Measurements from ENCODE around the gene MARF1.
A peak's percentile ranks its signal among the peaks of the same experiment; 100 is the strongest.
"Not testable (repeated sequence)": the region's sequence is repeated elsewhere in the genome, so short reads cannot be mapped to it uniquely, and the experiment has no call there.

The MARF1 gene

GRCh38 chr16:15573274-15573895 is 69.6 kb downstream of the MARF1 start:
- Mint-ChIP-seq H3K36me3 (ENCODE audit: low read depth) (peaks cover 3% of the 10 kb centered on the region), H3K4me3 (no peak overlapping the region), H3K27ac (no peak overlapping the region), H3K27me3 (ENCODE audit: low read depth) (no peaks in the 10 kb centered on the region), H3K9me3 (peaks cover 13% of the 10 kb centered on the region), H3K4me1 (ENCODE audit: low read depth) (peaks cover 6% of the 10 kb centered on the region)
- DNase-seq (ENCODE audit: low spot score) = no peak

DNA sequence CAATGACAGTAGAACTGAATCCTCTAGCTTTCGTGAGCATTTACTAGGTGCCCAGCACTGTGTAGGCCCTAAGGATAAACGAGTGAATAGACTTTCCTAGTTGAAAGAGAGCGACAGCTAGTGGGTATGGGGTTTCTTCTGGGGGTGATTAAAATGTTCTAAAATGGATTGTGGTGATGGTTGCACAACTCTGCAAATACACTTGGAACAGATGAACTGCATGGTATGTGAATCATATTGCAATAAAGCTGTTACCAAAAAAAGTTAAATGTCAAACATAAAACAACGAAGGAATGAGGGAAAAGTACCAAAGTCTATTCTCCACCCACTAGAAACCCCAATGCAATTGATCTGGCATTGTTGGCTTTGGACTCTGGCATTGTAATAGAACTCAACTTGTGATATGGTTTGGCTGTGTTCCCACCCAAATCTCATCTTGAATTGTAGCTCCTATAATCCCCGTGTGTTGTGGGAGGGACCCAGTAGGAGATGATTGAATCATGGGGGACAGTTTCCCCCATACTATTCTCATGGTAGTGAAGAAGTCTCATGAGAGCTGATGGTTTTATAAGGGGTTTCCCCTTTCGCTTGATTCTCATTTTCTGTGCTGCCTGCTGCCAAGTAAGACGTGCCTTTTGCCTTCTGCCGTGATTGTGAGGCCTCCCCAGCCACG is 70.5 kb downstream of the MARF1 start:
- H3K9me3 Mint-ChIP-seq = peaks cover 13% of the 10 kb centered on the region
- H3K4me1 Mint-ChIP-seq (ENCODE audit: low read depth) = peaks cover 6% of the 10 kb centered on the region
- no peak overlapping the region for H3K4me3 Mint-ChIP-seq
- DNase-seq (ENCODE audit: low spot score) = no peak
- H3K27ac Mint-ChIP-seq = no peak overlapping the region
- no peaks in the 10 kb centered on the region for H3K27me3 Mint-ChIP-seq (ENCODE audit: low read depth)
- H3K36me3 Mint-ChIP-seq (ENCODE audit: low read depth) = peaks cover 3% of the 10 kb centered on the region

- Mint-ChIP-seq H3K4me3 (no peak overlapping the region), H3K27me3 (ENCODE audit: low read depth) (no peaks in the 10 kb centered on the region), H3K4me1 (ENCODE audit: low read depth) (peaks cover 6% of the 10 kb centered on the region), H3K27ac (no peak overlapping the region), H3K36me3 (ENCODE audit: low read depth) (peaks cover 3% of the 10 kb centered on the region), H3K9me3 (peaks cover 13% of the 10 kb centered on the region)
- no peak for DNase-seq (ENCODE audit: low spot score)
These were observed 71.4 kb downstream of the MARF1 start for GRCh38 chr16:15571557-15571956.

DNA sequence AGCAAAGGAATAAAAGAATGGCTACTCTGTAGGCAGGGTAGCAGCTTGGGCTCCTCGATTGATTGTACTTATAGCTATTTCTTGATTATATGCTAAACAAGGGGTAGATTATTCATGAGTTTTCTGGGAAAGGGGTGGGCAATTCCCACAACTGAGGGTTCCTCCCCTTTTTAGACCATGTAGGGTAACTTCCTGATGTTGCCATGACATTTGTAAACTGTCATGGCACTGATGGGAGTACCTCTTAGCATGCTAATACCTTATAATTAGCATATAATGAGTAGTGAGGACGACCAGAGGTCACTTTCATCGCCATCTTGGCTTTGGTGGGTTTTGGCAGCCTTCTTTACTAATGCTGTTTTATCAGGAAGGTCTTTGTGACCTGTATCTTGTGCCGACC is 72.3 kb downstream of the MARF1 start:
- H3K27me3 Mint-ChIP-seq (ENCODE audit: low read depth); H3K27ac Mint-ChIP-seq; H3K36me3 Mint-ChIP-seq (ENCODE audit: low read depth); DNase-seq (ENCODE audit: low spot score); H3K4me1 Mint-ChIP-seq (ENCODE audit: low read depth); H3K4me3 Mint-ChIP-seq: not testable (repeated sequence)
- H3K9me3 Mint-ChIP-seq = peaks cover 13% of the 10 kb centered on the region

GRCh38 chr16:15567823-15568222 is 75.1 kb downstream of the MARF1 start:
- Mint-ChIP-seq H3K27ac (no peak overlapping the region), H3K9me3 (peaks cover 8% of the 10 kb centered on the region), H3K4me1 (ENCODE audit: low read depth) (peaks cover 5% of the 10 kb centered on the region), H3K36me3 (ENCODE audit: low read depth) (peaks cover 3% of the 10 kb centered on the region), H3K4me3 (no peak overlapping the region), H3K27me3 (ENCODE audit: low read depth) (no peaks in the 10 kb centered on the region)
- DNase-seq (ENCODE audit: low spot score) = no peak

DNA sequence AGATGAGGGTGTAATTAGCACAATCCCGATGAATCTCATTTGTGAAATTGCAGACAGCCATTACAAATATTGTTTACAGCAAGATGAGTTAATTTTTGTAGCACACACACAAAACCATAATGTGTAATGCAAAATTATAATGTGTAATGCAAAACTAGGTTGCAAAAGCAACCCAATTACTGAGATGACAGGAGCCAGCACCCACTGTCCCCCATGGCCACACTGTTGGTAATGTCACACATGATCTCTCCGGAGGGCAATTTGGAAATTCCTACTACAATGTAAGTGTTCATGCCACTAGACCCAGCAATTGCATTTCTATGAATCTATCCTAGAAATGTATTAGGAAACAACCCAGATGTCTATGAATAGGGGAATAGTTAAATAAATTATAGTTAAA is 76.9 kb downstream of the MARF1 start:
- Mint-ChIP-seq H3K27me3 (ENCODE audit: low read depth) (no peaks in the 10 kb centered on the region), H3K36me3 (ENCODE audit: low read depth) (no peaks in the 10 kb centered on the region), H3K9me3 (peaks cover 4% of the 10 kb centered on the region), H3K4me1 (ENCODE audit: low read depth) (peaks cover 1% of the 10 kb centered on the region), H3K27ac (no peak overlapping the region), H3K4me3 (no peak overlapping the region)
- DNase-seq (ENCODE audit: low spot score) = no peak

DNA sequence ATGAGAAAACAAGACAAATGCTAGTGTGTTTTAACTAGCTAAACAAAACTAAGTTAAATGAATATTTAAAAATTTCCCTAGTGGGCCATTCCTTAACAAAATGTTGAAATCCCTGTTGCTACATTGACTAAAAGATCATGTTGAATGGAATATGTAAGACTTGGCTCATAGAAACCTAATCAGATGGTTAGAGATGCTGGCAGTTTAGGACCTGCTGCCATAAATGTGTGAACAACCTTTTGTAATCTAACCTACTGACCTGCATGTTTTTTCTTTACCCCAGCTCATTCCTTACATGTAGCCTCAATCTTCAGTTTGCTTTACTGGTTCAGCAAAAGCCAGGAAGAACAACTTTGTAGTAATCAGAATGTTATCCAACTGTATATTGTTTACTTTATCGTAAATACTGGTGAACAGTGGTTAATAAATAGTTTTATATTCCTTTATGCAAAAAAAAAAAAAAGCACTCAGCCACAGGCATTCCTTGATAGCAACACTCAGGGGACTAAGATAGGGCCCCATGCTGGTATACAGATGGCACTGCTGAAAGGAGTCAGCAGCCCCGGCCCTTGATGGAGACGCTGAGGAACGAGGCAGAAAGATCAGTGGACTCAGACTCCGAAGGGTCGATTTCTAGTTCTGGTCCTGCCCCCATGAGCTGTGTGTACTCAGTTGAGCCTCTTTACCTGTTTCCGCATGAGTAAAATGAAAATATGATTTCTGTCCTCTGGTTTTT is 78.2 kb downstream of the MARF1 start:
- no peak for DNase-seq (ENCODE audit: low spot score)
- Mint-ChIP-seq H3K9me3 (peaks cover 4% of the 10 kb centered on the region), H3K36me3 (ENCODE audit: low read depth) (no peaks in the 10 kb centered on the region), H3K4me1 (ENCODE audit: low read depth) (peaks cover 1% of the 10 kb centered on the region), H3K4me3 (no peak overlapping the region), H3K27ac (no peak overlapping the region), H3K27me3 (ENCODE audit: low read depth) (no peaks in the 10 kb centered on the region)

DNA sequence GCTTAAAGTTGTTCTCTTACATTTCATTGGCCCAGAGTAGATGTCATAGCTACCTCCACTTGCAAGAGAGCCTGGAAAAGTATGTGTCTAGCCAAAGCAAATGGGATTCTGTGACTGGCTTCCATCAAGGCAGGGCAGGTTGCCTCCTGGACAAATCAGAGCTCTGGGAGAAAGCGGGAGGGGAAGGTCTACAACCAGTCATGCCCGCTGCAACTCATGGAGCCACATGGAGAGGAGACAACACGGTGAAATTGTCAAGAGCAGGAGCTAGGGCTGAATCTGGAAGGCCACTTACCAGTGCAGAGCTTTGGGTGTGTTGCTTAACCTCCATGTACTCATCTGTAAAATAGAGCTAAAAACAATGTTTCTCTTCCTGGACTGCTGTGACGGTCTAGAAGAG is 83.8 kb downstream of the MARF1 start:
- Mint-ChIP-seq H3K9me3 (peaks cover 4% of the 10 kb centered on the region), H3K27ac (no peak overlapping the region), H3K36me3 (ENCODE audit: low read depth) (no peaks in the 10 kb centered on the region), H3K4me1 (ENCODE audit: low read depth) (peaks cover 1% of the 10 kb centered on the region), H3K4me3 (no peak overlapping the region), H3K27me3 (ENCODE audit: low read depth) (no peaks in the 10 kb centered on the region)
- no peak for DNase-seq (ENCODE audit: low spot score)

GRCh38 chr16:15557258-15557657 is 85.7 kb downstream of the MARF1 start:
- H3K4me3 Mint-ChIP-seq = no peak overlapping the region
- no peaks in the 10 kb centered on the region for H3K9me3 Mint-ChIP-seq
- H3K27me3 Mint-ChIP-seq (ENCODE audit: low read depth) = no peaks in the 10 kb centered on the region
- no peak for DNase-seq (ENCODE audit: low spot score)
- no peak overlapping the region for H3K27ac Mint-ChIP-seq
- no peaks in the 10 kb centered on the region for H3K4me1 Mint-ChIP-seq (ENCODE audit: low read depth)
- H3K36me3 Mint-ChIP-seq (ENCODE audit: low read depth) = no peaks in the 10 kb centered on the region

GRCh38 chr16:15556130-15556529 is 86.8 kb downstream of the MARF1 start:
- H3K27ac Mint-ChIP-seq = no peak overlapping the region
- no peak overlapping the region for H3K4me3 Mint-ChIP-seq
- H3K27me3 Mint-ChIP-seq (ENCODE audit: low read depth) = no peaks in the 10 kb centered on the region
- no peaks in the 10 kb centered on the region for H3K4me1 Mint-ChIP-seq (ENCODE audit: low read depth)
- DNase-seq (ENCODE audit: low spot score) = no peak
- no peaks in the 10 kb centered on the region for H3K36me3 Mint-ChIP-seq (ENCODE audit: low read depth)
- no peaks in the 10 kb centered on the region for H3K9me3 Mint-ChIP-seq

DNA sequence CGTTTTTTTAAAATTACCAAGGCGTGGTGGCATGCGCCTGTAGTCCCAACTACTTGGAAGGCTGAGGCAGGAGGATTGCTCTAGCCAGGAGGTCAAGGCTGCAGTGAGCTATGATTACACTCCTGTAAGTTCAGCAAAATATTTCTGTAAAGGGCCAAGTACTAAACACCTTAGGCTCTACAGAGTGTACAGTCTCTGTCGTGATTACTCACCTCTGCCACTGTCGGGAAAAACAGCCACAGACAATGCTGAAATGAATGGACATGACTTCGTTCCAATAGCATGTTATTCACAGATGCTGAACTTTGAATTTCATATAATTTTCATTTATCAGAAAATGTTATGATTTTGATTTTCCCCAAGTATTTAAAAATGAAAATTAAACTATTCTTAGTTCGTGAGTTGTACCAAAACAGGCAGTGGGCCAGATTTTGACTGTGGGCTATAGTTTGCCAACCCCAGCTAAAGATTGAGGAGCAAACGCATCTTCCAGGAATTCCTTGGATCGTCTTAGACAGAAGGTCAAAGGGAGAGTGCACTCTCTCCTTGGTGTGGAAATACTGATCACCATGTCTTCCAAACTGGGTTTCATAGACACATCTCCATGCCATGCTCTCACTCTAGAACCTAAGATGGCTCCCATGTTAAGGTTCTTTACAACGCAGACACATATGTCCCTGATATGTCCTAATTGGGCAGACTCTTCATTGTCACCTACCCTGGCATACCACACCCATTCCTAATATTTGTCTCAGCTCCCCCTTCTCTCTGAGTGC is 89.5 kb downstream of the MARF1 start:
- Mint-ChIP-seq H3K27me3 (ENCODE audit: low read depth) (no peaks in the 10 kb centered on the region), H3K27ac (no peak overlapping the region), H3K36me3 (ENCODE audit: low read depth) (no peaks in the 10 kb centered on the region), H3K4me1 (ENCODE audit: low read depth) (no peaks in the 10 kb centered on the region), H3K9me3 (no peaks in the 10 kb centered on the region), H3K4me3 (no peak overlapping the region)
- peak; percentile 17 for DNase-seq (ENCODE audit: low spot score)

- Mint-ChIP-seq H3K4me3 (no peak overlapping the region), H3K4me1 (ENCODE audit: low read depth) (no peaks in the 10 kb centered on the region), H3K27ac (no peak overlapping the region), H3K9me3 (no peaks in the 10 kb centered on the region), H3K27me3 (ENCODE audit: low read depth) (no peaks in the 10 kb centered on the region), H3K36me3 (ENCODE audit: low read depth) (no peaks in the 10 kb centered on the region)
- peak; percentile 6 for DNase-seq (ENCODE audit: low spot score)
These were observed 90.4 kb downstream of the MARF1 start for GRCh38 chr16:15552507-15552906.

GRCh38 chr16:15548482-15548891 is 94.5 kb downstream of the MARF1 start:
- H3K27me3 Mint-ChIP-seq (ENCODE audit: low read depth) = no peaks in the 10 kb centered on the region
- no peak for DNase-seq (ENCODE audit: low spot score)
- H3K27ac Mint-ChIP-seq = no peak overlapping the region
- no peaks in the 10 kb centered on the region for H3K9me3 Mint-ChIP-seq
- H3K4me1 Mint-ChIP-seq (ENCODE audit: low read depth) = peaks cover 2% of the 10 kb centered on the region
- H3K36me3 Mint-ChIP-seq (ENCODE audit: low read depth) = no peaks in the 10 kb centered on the region
- H3K4me3 Mint-ChIP-seq = no peak overlapping the region

- H3K27me3 Mint-ChIP-seq (ENCODE audit: low read depth) = no peaks in the 10 kb centered on the region
- no peaks in the 10 kb centered on the region for H3K36me3 Mint-ChIP-seq (ENCODE audit: low read depth)
- H3K27ac Mint-ChIP-seq = no peak overlapping the region
- no peak for DNase-seq (ENCODE audit: low spot score)
- no peak overlapping the region for H3K4me3 Mint-ChIP-seq
- H3K4me1 Mint-ChIP-seq (ENCODE audit: low read depth) = peaks cover 2% of the 10 kb centered on the region
- H3K9me3 Mint-ChIP-seq = no peaks in the 10 kb centered on the region
These were observed 95.2 kb downstream of the MARF1 start for GRCh38 chr16:15547768-15548096.
